ENCODE measurements around the gene INPP4B. TPM values are rescaled to one million over a fixed set of nuclear protein-coding genes. Genes with fewer than 3 reads are reported as not detected.

The INPP4B gene
- total and polyA plus RNA-seq, 2 donors (not counting 1 experiment from before 2014, with no cell fraction given): 0.03 TPM; not detected in 1

GRCh38 chr4:142752202-142752786 is 93.8 kb downstream of the INPP4B start:
- Histone ChIP-seq H2AFZ (ENCODE audit: insufficient read depth, low read depth, low read length, poor library complexity, severe bottlenecking) (no peak overlapping the region), H3K9ac (ENCODE audit: low read length) (no peak overlapping the region), H3K27ac (ENCODE audit: low read length in 2 of 2) (no peak overlapping the region), H3K4me2 (replicated peaks; ENCODE audit: low read depth, low read length, poor library complexity, severe bottlenecking) (no peak overlapping the region), H4K20me1 (ENCODE audit: control insufficient read depth, insufficient read depth, low read length, poor library complexity, severe bottlenecking) (no peaks in the 10 kb centered on the region), H3K4me3 (ENCODE audit: control extremely low read depth in 1 of 5, extremely low read depth in 1 of 5, insufficient read depth in 1 of 5, low read depth in 2 of 5, low read length in 4 of 5) (no peak overlapping the region), H3K27me3 (replicated peaks in 1 of 4; ENCODE audit: control extremely low read depth in 1 of 4, control insufficient read depth in 3 of 4, insufficient read depth in 4 of 4, low read length in 3 of 4) (no peaks in the 10 kb centered on the region), H3K79me2 (ENCODE audit: control insufficient read depth, insufficient read depth, low read length) (no peaks in the 10 kb centered on the region), H3K4me1 (ENCODE audit: control insufficient read depth in 2 of 2, insufficient read depth in 2 of 2, low read length in 2 of 2) (no peaks in the 10 kb centered on the region), H3K36me3 (replicated peaks in 1 of 2; ENCODE audit: control extremely low read depth in 1 of 2, control insufficient read depth in 1 of 2, extremely low read depth in 1 of 2, insufficient read depth in 2 of 2, low read length in 1 of 2) (no peaks in the 10 kb centered on the region), H3K9me3 (ENCODE audit: control extremely low read depth in 1 of 3, control insufficient read depth in 2 of 3, insufficient read depth in 1 of 3, low read length in 2 of 3) (no peaks in the 10 kb centered on the region)
- H3K27me3 Mint-ChIP-seq: no peaks in the 10 kb centered on the region
- ATAC-seq (ENCODE audit: low read depth) (no peak), DNase-seq (no peak)
- H3K27ac Mint-ChIP-seq: no peak overlapping the region
- intact Hi-C loops (cut with micrococcal nuclease): no loop called here
- no peaks in the 10 kb centered on the region for H3K9me3 Mint-ChIP-seq (ENCODE audit: insufficient read depth)
- H3K4me1 Mint-ChIP-seq: no peaks in the 10 kb centered on the region
- CTCF ChIA-PET: no interaction called here
- no peak overlapping the region for H3K4me3 Mint-ChIP-seq
- TF ChIP-seq CTCF (IDR thresholded peaks at IDR 0.05) (no peak), EZH2 (IDR thresholded peaks at IDR 0.05; ENCODE audit: borderline replicate concordance, insufficient read depth, low read depth, low read length, poor library complexity, severe bottlenecking) (no peak)
- 67% methylated on average over 1 of the region's 6 CpGs for WGBS (ENCODE audit: insufficient coverage)
- POLR2A ChIA-PET: no interaction called here

- no peaks in the 10 kb centered on the region for H3K27me3 Mint-ChIP-seq
- H3K27me3 ChIP-seq (replicated peaks in 1 of 4; ENCODE audit: control extremely low read depth in 1 of 4, control insufficient read depth in 3 of 4, insufficient read depth in 4 of 4, low read length in 3 of 4): no peaks in the 10 kb centered on the region
- no peak overlapping the region for H2AFZ ChIP-seq (ENCODE audit: insufficient read depth, low read depth, low read length, poor library complexity, severe bottlenecking)
- TF ChIP-seq EZH2 (IDR thresholded peaks at IDR 0.05; ENCODE audit: borderline replicate concordance, insufficient read depth, low read depth, low read length, poor library complexity, severe bottlenecking) (no peak), CTCF (IDR thresholded peaks at IDR 0.05) (no peak)
- no peak overlapping the region for H3K4me3 Mint-ChIP-seq
- no peak overlapping the region for H3K27ac Mint-ChIP-seq
- H3K27ac ChIP-seq (ENCODE audit: low read length in 2 of 2): no peak overlapping the region
- ChIA-PET POLR2A (no interaction called here), CTCF (no interaction called here)
- no peak overlapping the region for H3K4me2 ChIP-seq (replicated peaks; ENCODE audit: low read depth, low read length, poor library complexity, severe bottlenecking)
- H3K36me3 ChIP-seq (replicated peaks in 1 of 2; ENCODE audit: control extremely low read depth in 1 of 2, control insufficient read depth in 1 of 2, extremely low read depth in 1 of 2, insufficient read depth in 2 of 2, low read length in 1 of 2): no peaks in the 10 kb centered on the region
- peaks cover 0 to 7% (median 0%) of the 10 kb centered on the region in 3 donors for H3K9me3 ChIP-seq (ENCODE audit: control extremely low read depth in 1 of 3, control insufficient read depth in 2 of 3, insufficient read depth in 1 of 3, low read length in 2 of 3)
- no peak overlapping the region for H3K9ac ChIP-seq (ENCODE audit: low read length)
- no peaks in the 10 kb centered on the region for H3K79me2 ChIP-seq (ENCODE audit: control insufficient read depth, insufficient read depth, low read length)
- no peaks in the 10 kb centered on the region for H3K4me1 ChIP-seq (ENCODE audit: control insufficient read depth in 2 of 2, insufficient read depth in 2 of 2, low read length in 2 of 2)
- intact Hi-C loops (cut with micrococcal nuclease): no loop called here
- H3K4me3 ChIP-seq (ENCODE audit: control extremely low read depth in 1 of 5, extremely low read depth in 1 of 5, insufficient read depth in 1 of 5, low read depth in 2 of 5, low read length in 4 of 5): no peak overlapping the region
- H3K4me1 Mint-ChIP-seq: no peaks in the 10 kb centered on the region
- no peak for DNase-seq
- peaks cover 9% of the 10 kb centered on the region for H3K9me3 Mint-ChIP-seq (ENCODE audit: insufficient read depth)
- no peak for ATAC-seq (ENCODE audit: low read depth)
- H4K20me1 ChIP-seq (ENCODE audit: control insufficient read depth, insufficient read depth, low read length, poor library complexity, severe bottlenecking): no peaks in the 10 kb centered on the region
Observed at GRCh38 chr4:142743121-142743825, 102.8 kb downstream of the INPP4B start.

All from B cell (primary cell).